Effector memory CD8-positive, alpha-beta T cell (primary cell): ENCODE data around the gene HIVEP2.

ENCODE experiments used
- ATAC-seq: fragments of 150-1000 bp; cut with Tn5 transposase; replicated peaks from 2 replicates; pipeline ENCODE4 v1.10.0; 2021; ENCODE audit warnings: mild to moderate bottlenecking, moderate library complexity
- DNase-seq, 3 experiments: peaks; one replicate each; pipeline ENCODE4 v3.0.0; 2021
- H3K27ac Mint-ChIP-seq, 2 donors: one replicate each; pipeline ENCODE4 v1.8.0; 2022; ENCODE audit warnings: mild to moderate bottlenecking in 2 of 2, mixed read lengths in 2 of 2, moderate library complexity in 2 of 2
- H3K27me3 Mint-ChIP-seq, 2 donors: one replicate each; pipeline ENCODE4 v1.8.0; 2022; ENCODE audit warnings: mixed read lengths in 2 of 2
- H3K36me3 Mint-ChIP-seq: one replicate; pipeline ENCODE4 v1.8.0; 2022; ENCODE audit warnings: mild to moderate bottlenecking, moderate library complexity, mixed read lengths; ENCODE audit not compliant: insufficient read depth
- H3K4me1 Mint-ChIP-seq, 2 donors: one replicate each; pipeline ENCODE4 v1.8.0; 2022; ENCODE audit warnings: low read depth in 2 of 2, mixed read lengths in 2 of 2
- H3K4me3 Mint-ChIP-seq, 2 donors: one replicate each; pipeline ENCODE4 v1.8.0; 2022; ENCODE audit warnings: mild to moderate bottlenecking in 2 of 2, mixed read lengths in 2 of 2, moderate library complexity in 2 of 2
- H3K9me3 Mint-ChIP-seq, 2 donors: one replicate each; pipeline ENCODE4 v1.8.0; 2022; ENCODE audit warnings: mixed read lengths in 2 of 2

Gene HIVEP2

GRCh38 chr6:142810952-142811514, 133.9 kb downstream of the HIVEP2 start:
- Mint-ChIP-seq H3K4me1 (peaks cover 51 to 64% of the 10 kb centered on the region in 2 donors), H3K27me3 (no peaks in the 10 kb centered on the region), H3K27ac (peak overlapping the region in 1 of 2 donors; percentile 57), H3K36me3 (no peaks in the 10 kb centered on the region), H3K4me3 (peak overlapping the region in 1 of 2 donors; percentile 4), H3K9me3 (no peaks in the 10 kb centered on the region)
- ATAC-seq = peak; percentile 57
- no peak for DNase-seq

GRCh38 chr6:142809947-142810346, 135.0 kb downstream of the HIVEP2 start:
- no peaks in the 10 kb centered on the region for H3K9me3 Mint-ChIP-seq
- no peak overlapping the region for H3K4me3 Mint-ChIP-seq
- peaks cover 54 to 68% of the 10 kb centered on the region in 2 donors for H3K4me1 Mint-ChIP-seq
- no peak for ATAC-seq
- no peak overlapping the region for H3K27ac Mint-ChIP-seq
- no peak for DNase-seq
- no peaks in the 10 kb centered on the region for H3K36me3 Mint-ChIP-seq
- H3K27me3 Mint-ChIP-seq = no peaks in the 10 kb centered on the region

- Mint-ChIP-seq H3K9me3 (no peaks in the 10 kb centered on the region), H3K27me3 (no peaks in the 10 kb centered on the region), H3K4me1 (peaks cover 53 to 63% of the 10 kb centered on the region in 2 donors), H3K4me3 (no peak overlapping the region), H3K36me3 (no peaks in the 10 kb centered on the region), H3K27ac (peak overlapping the region; percentile 63 to 67)
- ATAC-seq (no peak), DNase-seq (no peak)
Observed at GRCh38 chr6:142808405-142809061, 136.4 kb downstream of the HIVEP2 start.

- Mint-ChIP-seq H3K4me1 (peaks cover 56 to 71% of the 10 kb centered on the region in 2 donors), H3K9me3 (no peaks in the 10 kb centered on the region), H3K27me3 (no peaks in the 10 kb centered on the region), H3K36me3 (peaks cover 3% of the 10 kb centered on the region), H3K27ac (peak overlapping the region; percentile 24 to 41), H3K4me3 (no peak overlapping the region)
- no peak for ATAC-seq
- no peak for DNase-seq
Observed at GRCh38 chr6:142805042-142805441, 139.9 kb downstream of the HIVEP2 start.

GRCh38 chr6:142804490-142804889, 140.5 kb downstream of the HIVEP2 start:
- no peak overlapping the region for H3K4me3 Mint-ChIP-seq
- no peak for DNase-seq
- no peaks in the 10 kb centered on the region for H3K27me3 Mint-ChIP-seq
- H3K36me3 Mint-ChIP-seq = peaks cover 3% of the 10 kb centered on the region
- H3K27ac Mint-ChIP-seq = peak overlapping the region; percentile 24 to 41
- peaks cover 55 to 70% of the 10 kb centered on the region in 2 donors for H3K4me1 Mint-ChIP-seq
- H3K9me3 Mint-ChIP-seq = no peaks in the 10 kb centered on the region
- ATAC-seq = no peak

GRCh38 chr6:142803495-142804058, 141.4 kb downstream of the HIVEP2 start:
- no peaks in the 10 kb centered on the region for H3K27me3 Mint-ChIP-seq
- no peak overlapping the region for H3K4me3 Mint-ChIP-seq
- H3K4me1 Mint-ChIP-seq = peaks cover 49 to 64% of the 10 kb centered on the region in 2 donors
- peak overlapping the region; percentile 3 to 64 for H3K27ac Mint-ChIP-seq
- DNase-seq = no peak
- H3K9me3 Mint-ChIP-seq = no peaks in the 10 kb centered on the region
- peaks cover 3% of the 10 kb centered on the region for H3K36me3 Mint-ChIP-seq
- ATAC-seq = no peak

GRCh38 chr6:142803032-142803431, 141.9 kb downstream of the HIVEP2 start:
- Mint-ChIP-seq H3K36me3 (peaks cover 3% of the 10 kb centered on the region), H3K27me3 (no peaks in the 10 kb centered on the region), H3K4me3 (no peak overlapping the region), H3K27ac (peak overlapping the region; percentile 3 to 64), H3K9me3 (no peaks in the 10 kb centered on the region), H3K4me1 (peaks cover 44 to 62% of the 10 kb centered on the region in 2 donors)
- no peak for DNase-seq
- ATAC-seq = no peak

GRCh38 chr6:142802124-142802523, 142.9 kb downstream of the HIVEP2 start:
- H3K36me3 Mint-ChIP-seq = peaks cover 3% of the 10 kb centered on the region
- DNase-seq (no peak), ATAC-seq (peak; percentile 39)
- peaks cover 43 to 60% of the 10 kb centered on the region in 2 donors for H3K4me1 Mint-ChIP-seq
- no peak overlapping the region for H3K4me3 Mint-ChIP-seq
- H3K27me3 Mint-ChIP-seq = no peaks in the 10 kb centered on the region
- H3K27ac Mint-ChIP-seq = peak overlapping the region; percentile 64 to 84
- no peaks in the 10 kb centered on the region for H3K9me3 Mint-ChIP-seq

- no peak overlapping the region for H3K4me3 Mint-ChIP-seq
- H3K9me3 Mint-ChIP-seq = no peaks in the 10 kb centered on the region
- no peak for DNase-seq
- no peaks in the 10 kb centered on the region for H3K27me3 Mint-ChIP-seq
- H3K27ac Mint-ChIP-seq = peak overlapping the region in 1 of 2 donors; percentile 64
- H3K36me3 Mint-ChIP-seq = peaks cover 3% of the 10 kb centered on the region
- no peak for ATAC-seq
- H3K4me1 Mint-ChIP-seq = peaks cover 33 to 49% of the 10 kb centered on the region in 2 donors
Observed at GRCh38 chr6:142800240-142800639, 144.7 kb downstream of the HIVEP2 start.

GRCh38 chr6:142799639-142800038, 145.3 kb downstream of the HIVEP2 start:
- no peak for ATAC-seq
- Mint-ChIP-seq H3K36me3 (peaks cover 3% of the 10 kb centered on the region), H3K27ac (no peak overlapping the region), H3K27me3 (no peaks in the 10 kb centered on the region), H3K9me3 (no peaks in the 10 kb centered on the region), H3K4me1 (peaks cover 29 to 45% of the 10 kb centered on the region in 2 donors), H3K4me3 (no peak overlapping the region)
- no peak for DNase-seq

GRCh38 chr6:142797159-142797558, 147.8 kb downstream of the HIVEP2 start:
- no peaks in the 10 kb centered on the region for H3K9me3 Mint-ChIP-seq
- DNase-seq = no peak
- no peaks in the 10 kb centered on the region for H3K27me3 Mint-ChIP-seq
- ATAC-seq = no peak
- peak overlapping the region in 1 of 2 donors; percentile 35 for H3K27ac Mint-ChIP-seq
- no peak overlapping the region for H3K4me3 Mint-ChIP-seq
- peaks cover 21 to 42% of the 10 kb centered on the region in 2 donors for H3K4me1 Mint-ChIP-seq
- H3K36me3 Mint-ChIP-seq = peaks cover 3% of the 10 kb centered on the region

GRCh38 chr6:142796571-142796970, 148.4 kb downstream of the HIVEP2 start:
- ATAC-seq = no peak
- DNase-seq = no peak
- no peak overlapping the region for H3K4me3 Mint-ChIP-seq
- H3K4me1 Mint-ChIP-seq = peaks cover 15 to 42% of the 10 kb centered on the region in 2 donors
- no peak overlapping the region for H3K27ac Mint-ChIP-seq
- H3K36me3 Mint-ChIP-seq = peaks cover 2% of the 10 kb centered on the region
- no peaks in the 10 kb centered on the region for H3K27me3 Mint-ChIP-seq
- no peaks in the 10 kb centered on the region for H3K9me3 Mint-ChIP-seq

GRCh38 chr6:142796024-142796423, 149.0 kb downstream of the HIVEP2 start:
- DNase-seq (no peak), ATAC-seq (no peak)
- Mint-ChIP-seq H3K4me1 (peaks cover 14 to 41% of the 10 kb centered on the region in 2 donors), H3K27ac (no peak overlapping the region), H3K27me3 (no peaks in the 10 kb centered on the region), H3K36me3 (no peaks in the 10 kb centered on the region), H3K4me3 (no peak overlapping the region), H3K9me3 (no peaks in the 10 kb centered on the region)

GRCh38 chr6:142794424-142794823, 150.6 kb downstream of the HIVEP2 start:
- ATAC-seq (no peak), DNase-seq (no peak)
- H3K4me3 Mint-ChIP-seq = no peak overlapping the region
- H3K4me1 Mint-ChIP-seq = peaks cover 15 to 38% of the 10 kb centered on the region in 2 donors
- no peak overlapping the region for H3K27ac Mint-ChIP-seq
- H3K36me3 Mint-ChIP-seq = no peaks in the 10 kb centered on the region
- H3K27me3 Mint-ChIP-seq = no peaks in the 10 kb centered on the region
- no peaks in the 10 kb centered on the region for H3K9me3 Mint-ChIP-seq
